Stomach smooth muscle (tissue), 2 donors: Measurements from ENCODE around the gene CELF2.

ENCODE experiments used
- H3K27ac ChIP-seq: one replicate; pipeline ENCODE4 v1.7.0; 2013; ENCODE audit warnings: mild to moderate bottlenecking, low read length, inconsistent platforms
- H3K27me3 ChIP-seq, 2 donors: one replicate each; pipeline ENCODE4 v1.7.0; 2013; ENCODE audit warnings: low read length in 2 of 2; ENCODE audit not compliant: insufficient read depth in 2 of 2, control insufficient read depth in 1 of 2
- H3K36me3 ChIP-seq, 2 donors: one replicate each; pipeline ENCODE4 v1.7.0; 2013; ENCODE audit warnings: low read length in 2 of 2; ENCODE audit not compliant: control insufficient read depth in 2 of 2, insufficient read depth in 2 of 2
- H3K4me1 ChIP-seq: one replicate; pipeline ENCODE4 v1.7.0; 2013; ENCODE audit warnings: low read length; ENCODE audit not compliant: control insufficient read depth, insufficient read depth
- H3K4me3 ChIP-seq, 2 donors: one replicate each; pipeline ENCODE4 v1.7.0; 2013; ENCODE audit warnings: low read length in 2 of 2
- H3K9ac ChIP-seq, 2 donors: one replicate each; pipeline ENCODE4 v1.7.0; 2013; ENCODE audit warnings: low read length in 2 of 2, mild to moderate bottlenecking in 1 of 2
- H3K9me3 ChIP-seq, 2 donors: one replicate each; pipeline ENCODE4 v1.7.0; 2013; ENCODE audit warnings: low read length in 2 of 2; ENCODE audit not compliant: control insufficient read depth in 2 of 2
- donor health status: healthy.
- donor health status: Pancreatic carcinoma.

The CELF2 gene

GRCh38 chr10:11014671-11015445 lies 2.8 kb upstream of the CELF2 start:
- H3K36me3 ChIP-seq = no peaks in the 10 kb centered on the region
- H3K9me3 ChIP-seq = no peaks in the 10 kb centered on the region
- H3K4me1 ChIP-seq = peaks cover 5% of the 10 kb centered on the region
- no peak overlapping the region for H3K9ac ChIP-seq
- no peaks in the 10 kb centered on the region for H3K27me3 ChIP-seq
- H3K4me3 ChIP-seq = no peak overlapping the region
- no peak overlapping the region for H3K27ac ChIP-seq

- peaks cover 5% of the 10 kb centered on the region for H3K4me1 ChIP-seq
- H3K27ac ChIP-seq = no peak overlapping the region
- H3K36me3 ChIP-seq = no peaks in the 10 kb centered on the region
- H3K4me3 ChIP-seq = no peak overlapping the region
- no peaks in the 10 kb centered on the region for H3K9me3 ChIP-seq
- H3K27me3 ChIP-seq = no peaks in the 10 kb centered on the region
- no peak overlapping the region for H3K9ac ChIP-seq
Measured at GRCh38 chr10:11015446-11015934, 2.2 kb upstream of the CELF2 start.

GRCh38 chr10:11017000-11017569 lies 587 bp upstream of the CELF2 start:
- Histone ChIP-seq H3K27ac (peak overlapping the region; percentile 53), H3K9ac (peak overlapping the region; percentile 58 to 64), H3K9me3 (no peaks in the 10 kb centered on the region), H3K36me3 (no peaks in the 10 kb centered on the region), H3K27me3 (no peaks in the 10 kb centered on the region), H3K4me3 (peak overlapping the region; percentile 23 to 81), H3K4me1 (peaks cover 5% of the 10 kb centered on the region)

- no peaks in the 10 kb centered on the region for H3K9me3 ChIP-seq
- H3K4me1 ChIP-seq = peaks cover 5% of the 10 kb centered on the region
- peak overlapping the region; percentile 14 to 59 for H3K9ac ChIP-seq
- H3K27me3 ChIP-seq = no peaks in the 10 kb centered on the region
- no peak overlapping the region for H3K27ac ChIP-seq
- H3K4me3 ChIP-seq = peak overlapping the region; percentile 80 to 81
- H3K36me3 ChIP-seq = no peaks in the 10 kb centered on the region
Measured at GRCh38 chr10:11018432-11018841, 765 bp downstream of the CELF2 start.

- no peaks in the 10 kb centered on the region for H3K27me3 ChIP-seq
- H3K36me3 ChIP-seq = no peaks in the 10 kb centered on the region
- H3K9me3 ChIP-seq = no peaks in the 10 kb centered on the region
- peak overlapping the region; percentile 14 to 50 for H3K9ac ChIP-seq
- H3K4me3 ChIP-seq = peak overlapping the region; percentile 80 to 81
- H3K27ac ChIP-seq = no peak overlapping the region
- H3K4me1 ChIP-seq = peaks cover 5% of the 10 kb centered on the region
Measured at GRCh38 chr10:11018855-11019631, 1.4 kb downstream of the CELF2 start.

- H3K9ac ChIP-seq = peak overlapping the region in 1 of 2 donors; percentile 50
- no peaks in the 10 kb centered on the region for H3K36me3 ChIP-seq
- no peaks in the 10 kb centered on the region for H3K9me3 ChIP-seq
- H3K4me3 ChIP-seq = peak overlapping the region in 1 of 2 donors; percentile 80
- peaks cover 5% of the 10 kb centered on the region for H3K4me1 ChIP-seq
- no peak overlapping the region for H3K27ac ChIP-seq
- no peaks in the 10 kb centered on the region for H3K27me3 ChIP-seq
Measured at GRCh38 chr10:11019724-11020547, 2.3 kb downstream of the CELF2 start.

- Histone ChIP-seq H3K9ac (no peak overlapping the region), H3K4me1 (peaks cover 5% of the 10 kb centered on the region), H3K27me3 (no peaks in the 10 kb centered on the region), H3K36me3 (no peaks in the 10 kb centered on the region), H3K9me3 (no peaks in the 10 kb centered on the region), H3K27ac (no peak overlapping the region), H3K4me3 (no peak overlapping the region)
Measured at GRCh38 chr10:11020548-11020942, 2.9 kb downstream of the CELF2 start.

- Histone ChIP-seq H3K4me1 (peaks cover 3% of the 10 kb centered on the region), H3K4me3 (no peak overlapping the region), H3K9ac (no peak overlapping the region), H3K27ac (no peak overlapping the region), H3K9me3 (no peaks in the 10 kb centered on the region), H3K36me3 (no peaks in the 10 kb centered on the region), H3K27me3 (no peaks in the 10 kb centered on the region)
Measured at GRCh38 chr10:11022213-11022612, 4.5 kb downstream of the CELF2 start.

- Histone ChIP-seq H3K9me3 (no peaks in the 10 kb centered on the region), H3K9ac (no peak overlapping the region), H3K4me3 (no peak overlapping the region), H3K36me3 (no peaks in the 10 kb centered on the region), H3K27ac (no peak overlapping the region), H3K4me1 (no peaks in the 10 kb centered on the region), H3K27me3 (no peaks in the 10 kb centered on the region)
Measured at GRCh38 chr10:11023009-11023953, 5.6 kb downstream of the CELF2 start.
